Panc1 (cell line): ENCODE results near the gene POLR2B. TPM values are rescaled to one million over a fixed set of nuclear protein-coding genes. Genes with fewer than 3 reads are reported as not detected.

Source experiments
- ATAC-seq: fragments of 200-7000 bp; cut with Tn5 transposase; 2 replicates; pipeline ENCODE4 v1.9.1; 2020; ENCODE audit warnings: mild to moderate bottlenecking, moderate library complexity
- BruUV-seq: library from RNA; stranded (reverse); fragments of 400-500 nt; replicated peaks from 2 replicates; lab custom pipeline; 2021; lab: Mats Ljungman, UMichigan
- CTCF ChIA-PET: fragments of 300-600 bp; sonication (Branson Sonifier 250); formaldehyde crosslinking; loops from one replicate; lab custom pipeline; 2022; ENCODE audit warnings: antibody characterized with exemption; lab: Charles Lee
- POLR2A ChIA-PET: fragments of 300-600 bp; sonication (Branson Sonifier 250); formaldehyde crosslinking; loops from one replicate; lab custom pipeline; 2022; ENCODE audit warnings: antibody characterized with exemption; lab: Charles Lee
- DNase-seq: peaks from one replicate; pipeline ENCODE4 v3.0.0-alpha.2; 2010; ENCODE audit warnings: low read depth, low spot score
- H3K27ac ChIP-seq: 2 replicates; pipeline ENCODE4 v1.5.1; 2011; ENCODE audit warnings: mild to moderate bottlenecking, low read length, inconsistent platforms
- H3K27me3 ChIP-seq: fragments of 200-500 bp; sonication (Bioruptor generic); 2 replicates; pipeline ENCODE4 v1.6.0; 2014; ENCODE audit warnings: low read length, inconsistent platforms; ENCODE audit not compliant: control insufficient read depth, insufficient read depth
- H3K36me3 ChIP-seq: fragments of 200-500 bp; sonication (Bioruptor generic); 2 replicates; pipeline ENCODE4 v1.5.1; 2014; ENCODE audit warnings: inconsistent platforms, mild to moderate bottlenecking, low read length, moderate library complexity; ENCODE audit not compliant: control insufficient read depth, insufficient read depth
- H3K4me1 ChIP-seq: 2 replicates; pipeline ENCODE4 v1.5.1; 2011; ENCODE audit warnings: inconsistent platforms, mild to moderate bottlenecking, low read length, moderate library complexity; ENCODE audit not compliant: control insufficient read depth, insufficient read depth
- H3K4me3 ChIP-seq, 2 experiments: 2 replicates each; pipeline ENCODE4 v1.5.1; 2011 to 2012; ENCODE audit warnings: low read depth in 2 of 2, low read length in 2 of 2, mild to moderate bottlenecking in 2 of 2, inconsistent platforms in 1 of 2, moderate library complexity in 1 of 2
- H3K9me3 ChIP-seq: fragments of 200-500 bp; sonication (Bioruptor generic); 2 replicates; pipeline ENCODE4 v1.5.1; 2014; ENCODE audit warnings: low read depth, mild to moderate bottlenecking, inconsistent platforms, low read length, moderate library complexity; ENCODE audit not compliant: control insufficient read depth, insufficient read depth
- POLR2AphosphoS5 ChIP-seq: IDR thresholded peaks from 2 replicates; pipeline ENCODE4 v1.6.1; 2012; ENCODE audit warnings: mild to moderate bottlenecking, low read depth, low read length, moderate library complexity
- SIN3A ChIP-seq: IDR thresholded peaks from 2 replicates; pipeline ENCODE4 v1.6.1; 2012; ENCODE audit warnings: low read depth, mild to moderate bottlenecking, low read length, moderate library complexity, borderline replicate concordance; ENCODE audit not compliant: insufficient read depth
- TCF7L2 ChIP-seq: IDR thresholded peaks from 2 replicates; pipeline ENCODE4 v1.6.1; 2011; ENCODE audit warnings: mild to moderate bottlenecking, low read depth, low read length, inconsistent platforms
- in situ Hi-C: cut with HindIII; loops from 2 replicates; pipeline ENCODE4 v1.10.0; 2016; ENCODE audit warnings: low sequenced_read_pairs, low pct_unique_long_range_greater_than_20kb
- intact Hi-C: fragments of 100-400 bp; cut with micrococcal nuclease; formaldehyde crosslinking; loops from one replicate; pipeline ENCODE4 v1.10.0; 2022; ENCODE audit not compliant: unreplicated experiment
- total RNA-seq: library from RNA; stranded (reverse); gene quantifications from one replicate; pipeline ENCODE4 v1.2.1, GENCODE V29; 2021; ENCODE audit not compliant: unreplicated experiment
- TF ChIP-seq, protein P1 (sequence below), 2 experiments: IDR thresholded peaks; 2 replicates each; pipeline ENCODE4 v1.6.1; 2011 to 2012; ENCODE audit warnings: low read depth in 2 of 2, control low read depth in 1 of 2, low read length in 1 of 2, mild to moderate bottlenecking in 1 of 2, moderate library complexity in 1 of 2; ENCODE audit not compliant: insufficient read depth in 1 of 2
- TF ChIP-seq, protein P2 (sequence below): fragments of 450-650 bp; IDR thresholded peaks from 2 replicates; pipeline ENCODE4 v1.5.1; 2017; ENCODE audit warnings: mild to moderate bottlenecking

Gene POLR2B
- total RNA-seq, 1 experiment from 2014 or later, result 84.1 TPM

- H3K27ac ChIP-seq, result no peak overlapping the region
- H3K27me3 ChIP-seq, result no peaks in the 10 kb centered on the region
- no peaks in the 10 kb centered on the region for H3K36me3 ChIP-seq
- no peaks in the 10 kb centered on the region for H3K4me1 ChIP-seq
- CTCF ChIA-PET, result no interaction called here
- intact Hi-C loops (no loop called here), in situ Hi-C loops (no loop called here)
- H3K9me3 ChIP-seq, result no peaks in the 10 kb centered on the region
- POLR2A ChIA-PET, result no interaction called here
- H3K4me3 ChIP-seq, result no peak overlapping the region
- DNase-seq (no peak), ATAC-seq (no peak)
- BruUV-seq, result no TSS peak
- TF ChIP-seq, protein P1, sequence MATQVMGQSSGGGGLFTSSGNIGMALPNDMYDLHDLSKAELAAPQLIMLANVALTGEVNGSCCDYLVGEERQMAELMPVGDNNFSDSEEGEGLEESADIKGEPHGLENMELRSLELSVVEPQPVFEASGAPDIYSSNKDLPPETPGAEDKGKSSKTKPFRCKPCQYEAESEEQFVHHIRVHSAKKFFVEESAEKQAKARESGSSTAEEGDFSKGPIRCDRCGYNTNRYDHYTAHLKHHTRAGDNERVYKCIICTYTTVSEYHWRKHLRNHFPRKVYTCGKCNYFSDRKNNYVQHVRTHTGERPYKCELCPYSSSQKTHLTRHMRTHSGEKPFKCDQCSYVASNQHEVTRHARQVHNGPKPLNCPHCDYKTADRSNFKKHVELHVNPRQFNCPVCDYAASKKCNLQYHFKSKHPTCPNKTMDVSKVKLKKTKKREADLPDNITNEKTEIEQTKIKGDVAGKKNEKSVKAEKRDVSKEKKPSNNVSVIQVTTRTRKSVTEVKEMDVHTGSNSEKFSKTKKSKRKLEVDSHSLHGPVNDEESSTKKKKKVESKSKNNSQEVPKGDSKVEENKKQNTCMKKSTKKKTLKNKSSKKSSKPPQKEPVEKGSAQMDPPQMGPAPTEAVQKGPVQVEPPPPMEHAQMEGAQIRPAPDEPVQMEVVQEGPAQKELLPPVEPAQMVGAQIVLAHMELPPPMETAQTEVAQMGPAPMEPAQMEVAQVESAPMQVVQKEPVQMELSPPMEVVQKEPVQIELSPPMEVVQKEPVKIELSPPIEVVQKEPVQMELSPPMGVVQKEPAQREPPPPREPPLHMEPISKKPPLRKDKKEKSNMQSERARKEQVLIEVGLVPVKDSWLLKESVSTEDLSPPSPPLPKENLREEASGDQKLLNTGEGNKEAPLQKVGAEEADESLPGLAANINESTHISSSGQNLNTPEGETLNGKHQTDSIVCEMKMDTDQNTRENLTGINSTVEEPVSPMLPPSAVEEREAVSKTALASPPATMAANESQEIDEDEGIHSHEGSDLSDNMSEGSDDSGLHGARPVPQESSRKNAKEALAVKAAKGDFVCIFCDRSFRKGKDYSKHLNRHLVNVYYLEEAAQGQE (IDR thresholded peaks at IDR 0.05; ENCODE audit: insufficient read depth in 1 of 2, low read depth in 2 of 2, low read length in 1 of 2), result no peak
- TF ChIP-seq TCF7L2 (no peak), POLR2AphosphoS5 (no peak), SIN3A (no peak)
- TF ChIP-seq, protein P2, sequence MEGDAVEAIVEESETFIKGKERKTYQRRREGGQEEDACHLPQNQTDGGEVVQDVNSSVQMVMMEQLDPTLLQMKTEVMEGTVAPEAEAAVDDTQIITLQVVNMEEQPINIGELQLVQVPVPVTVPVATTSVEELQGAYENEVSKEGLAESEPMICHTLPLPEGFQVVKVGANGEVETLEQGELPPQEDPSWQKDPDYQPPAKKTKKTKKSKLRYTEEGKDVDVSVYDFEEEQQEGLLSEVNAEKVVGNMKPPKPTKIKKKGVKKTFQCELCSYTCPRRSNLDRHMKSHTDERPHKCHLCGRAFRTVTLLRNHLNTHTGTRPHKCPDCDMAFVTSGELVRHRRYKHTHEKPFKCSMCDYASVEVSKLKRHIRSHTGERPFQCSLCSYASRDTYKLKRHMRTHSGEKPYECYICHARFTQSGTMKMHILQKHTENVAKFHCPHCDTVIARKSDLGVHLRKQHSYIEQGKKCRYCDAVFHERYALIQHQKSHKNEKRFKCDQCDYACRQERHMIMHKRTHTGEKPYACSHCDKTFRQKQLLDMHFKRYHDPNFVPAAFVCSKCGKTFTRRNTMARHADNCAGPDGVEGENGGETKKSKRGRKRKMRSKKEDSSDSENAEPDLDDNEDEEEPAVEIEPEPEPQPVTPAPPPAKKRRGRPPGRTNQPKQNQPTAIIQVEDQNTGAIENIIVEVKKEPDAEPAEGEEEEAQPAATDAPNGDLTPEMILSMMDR, result no peak
These were observed 37.3 kb upstream of the POLR2B start for GRCh38 chr4:56941403-56941802.

GRCh38 chr4:56953680-56954520 lies 24.8 kb upstream of the POLR2B start:
- no peaks in the 10 kb centered on the region for H3K36me3 ChIP-seq
- no peaks in the 10 kb centered on the region for H3K9me3 ChIP-seq
- DNase-seq (no peak), ATAC-seq (no peak)
- POLR2A ChIA-PET, result interaction anchor here (0.7 kb wide), 1 partner anchor 88 kb away, joined by 8 read pairs; no protein-coding TSS in a partner anchor
- CTCF ChIA-PET, result no interaction called here
- intact Hi-C loops (no loop called here), in situ Hi-C loops (no loop called here)
- H3K27me3 ChIP-seq, result no peaks in the 10 kb centered on the region
- no peaks in the 10 kb centered on the region for H3K4me1 ChIP-seq
- TF ChIP-seq SIN3A, result no peak
- no peak overlapping the region for H3K27ac ChIP-seq
- no TSS peak for BruUV-seq
- H3K4me3 ChIP-seq, result no peak overlapping the region

- Histone ChIP-seq H3K4me3 (no peak overlapping the region), H3K27me3 (no peaks in the 10 kb centered on the region), H3K36me3 (no peaks in the 10 kb centered on the region; the same call in 1 of the 2 replicates), H3K9me3 (no peaks in the 10 kb centered on the region), H3K27ac (no peak overlapping the region), H3K4me1 (no peaks in the 10 kb centered on the region)
- intact Hi-C loops (no loop called here), in situ Hi-C loops (no loop called here)
- no peak for TF ChIP-seq TCF7L2
- TF ChIP-seq, protein P2, result no peak
- no peak for TF ChIP-seq SIN3A
- TF ChIP-seq, protein P1 (IDR thresholded peaks at IDR 0.05; ENCODE audit: insufficient read depth in 1 of 2, low read depth in 2 of 2, low read length in 1 of 2), result no peak
- no peak for TF ChIP-seq POLR2AphosphoS5
- BruUV-seq, result no TSS peak
- POLR2A ChIA-PET, result interaction anchor here (0.5 kb wide), 1 partner anchor 17 kb away, joined by 3 read pairs; no protein-coding TSS in a partner anchor
- DNase-seq (no peak), ATAC-seq (no peak)
- CTCF ChIA-PET, result no interaction called here
These were observed 20.6 kb upstream of the POLR2B start for GRCh38 chr4:56958111-56958517.
